Panc1 (cell line): ENCODE measurements around the gene MYORG.

Experiments used
- POLR2AphosphoS5 ChIP-seq: IDR thresholded peaks from 2 replicates; pipeline ENCODE4 v1.6.1; 2012; ENCODE audit warnings: mild to moderate bottlenecking, low read depth, low read length, moderate library complexity
- REST ChIP-seq, 2 experiments: IDR thresholded peaks; 2 replicates each; pipeline ENCODE4 v1.6.1; 2011 to 2012; ENCODE audit warnings: low read depth in 2 of 2, control low read depth in 1 of 2, low read length in 1 of 2, mild to moderate bottlenecking in 1 of 2, moderate library complexity in 1 of 2; ENCODE audit not compliant: insufficient read depth in 1 of 2
- TF ChIP-seq, protein P1 (sequence below): fragments of 450-650 bp; IDR thresholded peaks from 2 replicates; pipeline ENCODE4 v1.5.1; 2017; ENCODE audit warnings: mild to moderate bottlenecking

GRCh38 chr9:34347800-34348158 is 28.9 kb downstream of the MYORG start:
- TF ChIP-seq, protein P1, sequence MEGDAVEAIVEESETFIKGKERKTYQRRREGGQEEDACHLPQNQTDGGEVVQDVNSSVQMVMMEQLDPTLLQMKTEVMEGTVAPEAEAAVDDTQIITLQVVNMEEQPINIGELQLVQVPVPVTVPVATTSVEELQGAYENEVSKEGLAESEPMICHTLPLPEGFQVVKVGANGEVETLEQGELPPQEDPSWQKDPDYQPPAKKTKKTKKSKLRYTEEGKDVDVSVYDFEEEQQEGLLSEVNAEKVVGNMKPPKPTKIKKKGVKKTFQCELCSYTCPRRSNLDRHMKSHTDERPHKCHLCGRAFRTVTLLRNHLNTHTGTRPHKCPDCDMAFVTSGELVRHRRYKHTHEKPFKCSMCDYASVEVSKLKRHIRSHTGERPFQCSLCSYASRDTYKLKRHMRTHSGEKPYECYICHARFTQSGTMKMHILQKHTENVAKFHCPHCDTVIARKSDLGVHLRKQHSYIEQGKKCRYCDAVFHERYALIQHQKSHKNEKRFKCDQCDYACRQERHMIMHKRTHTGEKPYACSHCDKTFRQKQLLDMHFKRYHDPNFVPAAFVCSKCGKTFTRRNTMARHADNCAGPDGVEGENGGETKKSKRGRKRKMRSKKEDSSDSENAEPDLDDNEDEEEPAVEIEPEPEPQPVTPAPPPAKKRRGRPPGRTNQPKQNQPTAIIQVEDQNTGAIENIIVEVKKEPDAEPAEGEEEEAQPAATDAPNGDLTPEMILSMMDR = no peak
- TF ChIP-seq POLR2AphosphoS5 (no peak), REST (IDR thresholded peaks at IDR 0.05; ENCODE audit: insufficient read depth in 1 of 2, low read depth in 2 of 2, low read length in 1 of 2) (no peak)
